ENCODE data around the gene CCDC57.

CCDC57 gene

GRCh38 chr17:82252511-82253178 lies 40.0 kb upstream of the CCDC57 start:
- no peak overlapping the region for H3K4me2 ChIP-seq (ENCODE audit: low read depth, low read length, poor library complexity, severe bottlenecking)
- no peaks in the 10 kb centered on the region for H3K9me2 ChIP-seq (replicated peaks; ENCODE audit: insufficient read depth, low read length)
- H4K20me1 ChIP-seq (ENCODE audit: low read depth, low read length), result no peaks in the 10 kb centered on the region; the same call in 1 of the 2 replicates
- no peak overlapping the region for H3K27ac ChIP-seq (ENCODE audit: low read depth, low read length)
- H3K9ac ChIP-seq (ENCODE audit: low read length), result no peak overlapping the region
- H3K4me3 ChIP-seq (ENCODE audit: insufficient read depth, low read length, poor library complexity, severe bottlenecking), result no peak overlapping the region
- no peaks in the 10 kb centered on the region for H3K27me3 ChIP-seq (ENCODE audit: low read length)
- no peaks in the 10 kb centered on the region for H3K9me3 ChIP-seq (ENCODE audit: insufficient read depth, low read length)
- H3F3A ChIP-seq (ENCODE audit: insufficient read depth), result no peaks in the 10 kb centered on the region
- no peak overlapping the region for H2AFZ ChIP-seq (ENCODE audit: low read depth, low read length, severe bottlenecking)
- peaks cover 8% of the 10 kb centered on the region; the same call in 1 of the 2 replicates for H3K79me2 ChIP-seq (ENCODE audit: insufficient read depth, low read length)
- TF ChIP-seq CTCF (IDR thresholded peaks at IDR 0.05; ENCODE audit: insufficient read depth, low read length, poor library complexity, severe bottlenecking) (no peak), EZH2phosphoT487 (conservative IDR thresholded peaks at IDR 0.05; ENCODE audit: low read length) (no peak)
- peaks cover 19% of the 10 kb centered on the region for H3K36me3 ChIP-seq (ENCODE audit: low read length)

GRCh38 chr17:82250868-82251500 lies 38.3 kb upstream of the CCDC57 start:
- peaks cover 4% of the 10 kb centered on the region; the same call in 1 of the 2 replicates for H3K79me2 ChIP-seq (ENCODE audit: insufficient read depth, low read length)
- peaks cover 7% of the 10 kb centered on the region; the same call in 1 of the 2 replicates for H3K36me3 ChIP-seq (ENCODE audit: low read length)
- no peak overlapping the region for H2AFZ ChIP-seq (ENCODE audit: low read depth, low read length, severe bottlenecking)
- TF ChIP-seq CTCF (IDR thresholded peaks at IDR 0.05; ENCODE audit: insufficient read depth, low read length, poor library complexity, severe bottlenecking) (no peak), EZH2phosphoT487 (conservative IDR thresholded peaks at IDR 0.05; ENCODE audit: low read length) (no peak)
- no peaks in the 10 kb centered on the region for H3K27me3 ChIP-seq (ENCODE audit: low read length)
- H3K4me3 ChIP-seq (ENCODE audit: insufficient read depth, low read length, poor library complexity, severe bottlenecking), result no peak overlapping the region
- no peak overlapping the region for H3K4me2 ChIP-seq (ENCODE audit: low read depth, low read length, poor library complexity, severe bottlenecking)
- no peak overlapping the region for H3K9ac ChIP-seq (ENCODE audit: low read length)
- no peaks in the 10 kb centered on the region for H3K9me3 ChIP-seq (ENCODE audit: insufficient read depth, low read length)
- no peaks in the 10 kb centered on the region for H3K9me2 ChIP-seq (replicated peaks; ENCODE audit: insufficient read depth, low read length)
- no peak overlapping the region for H3K27ac ChIP-seq (ENCODE audit: low read depth, low read length)
- H4K20me1 ChIP-seq (ENCODE audit: low read depth, low read length), result no peaks in the 10 kb centered on the region; the same call in 1 of the 2 replicates
- no peaks in the 10 kb centered on the region for H3F3A ChIP-seq (ENCODE audit: insufficient read depth)

GRCh38 chr17:82249896-82250581 lies 37.4 kb upstream of the CCDC57 start:
- Histone ChIP-seq H3K27me3 (ENCODE audit: low read length) (no peaks in the 10 kb centered on the region), H4K20me1 (ENCODE audit: low read depth, low read length) (no peaks in the 10 kb centered on the region; the same call in 1 of the 2 replicates), H3K9me2 (replicated peaks; ENCODE audit: insufficient read depth, low read length) (no peaks in the 10 kb centered on the region), H3K4me3 (ENCODE audit: insufficient read depth, low read length, poor library complexity, severe bottlenecking) (no peak overlapping the region), H3K79me2 (ENCODE audit: insufficient read depth, low read length) (peaks cover 4% of the 10 kb centered on the region; the same call in 1 of the 2 replicates), H3K36me3 (ENCODE audit: low read length) (0 out of 2 replicates have a peak, but pooled peaks cover 3% of the 10 kb centered on the region), H3K4me2 (ENCODE audit: low read depth, low read length, poor library complexity, severe bottlenecking) (no peak overlapping the region), H3F3A (ENCODE audit: insufficient read depth) (no peaks in the 10 kb centered on the region), H2AFZ (ENCODE audit: low read depth, low read length, severe bottlenecking) (no peak overlapping the region), H3K9ac (ENCODE audit: low read length) (no peak overlapping the region), H3K9me3 (ENCODE audit: insufficient read depth, low read length) (no peaks in the 10 kb centered on the region), H3K27ac (ENCODE audit: low read depth, low read length) (no peak overlapping the region)
- TF ChIP-seq EZH2phosphoT487 (conservative IDR thresholded peaks at IDR 0.05; ENCODE audit: low read length) (no peak), CTCF (IDR thresholded peaks at IDR 0.05; ENCODE audit: insufficient read depth, low read length, poor library complexity, severe bottlenecking) (no peak)

Data from SU-DHL-6 (cell line).